Right lobe of liver (tissue), 4 donors: ENCODE measurements around the gene CTIF.

Source experiments
- CTCF ChIP-seq, 4 donors: fragments of 200-600 bp in 3 of 4; fragments of 450-650 bp in 1 of 4; IDR thresholded peaks; one replicate each; pipeline versions ENCODE4 v1.5.1 to v1.8.0; 2016 to 2022; ENCODE audit warnings: antibody characterized with exemption in 4 of 4, mild to moderate bottlenecking in 2 of 4
- POLR2A ChIP-seq: fragments of 450-650 bp; IDR thresholded peaks from one replicate; pipeline ENCODE4 v1.6.1; 2017; ENCODE audit warnings: antibody characterized with exemption, mild to moderate bottlenecking
- donor health status: DM: no; HTN: no; CAD: no.
- donor health status: DM: no; HTN: no; CAD: no.
- donor health status: DM: no; HTN: yes; CAD: no.

DNA sequence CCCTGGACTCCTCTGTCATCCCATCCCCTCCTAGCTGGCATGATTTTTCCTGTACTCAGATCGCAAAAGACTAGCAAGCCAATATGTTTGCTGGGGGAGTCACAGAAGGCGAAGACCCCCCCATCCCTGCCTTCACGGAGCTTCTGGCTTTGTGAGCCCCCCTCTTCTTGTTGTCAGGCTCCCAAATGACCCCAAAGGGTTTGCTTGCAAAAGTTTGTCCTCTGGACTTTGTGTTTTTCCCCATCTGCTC lies 242.0 kb downstream of the CTIF start:
- TF ChIP-seq POLR2A (no peak), CTCF (IDR thresholded peaks at IDR 0.05) (no peak)
